HCT116 (cell line): ENCODE data around the gene TTC19. TPM values are rescaled to one million over a fixed set of nuclear protein-coding genes. Genes with fewer than 3 reads are reported as not detected.

ENCODE experiments used
- ATAC-seq: fragments of 200-7000 bp; cut with Tn5 transposase; 2 replicates; pipeline ENCODE4 v1.9.1; 2020; ENCODE audit warnings: mild to moderate bottlenecking, moderate library complexity
- BruUV-seq: library from RNA; stranded (reverse); fragments of 400-500 nt; replicated peaks from 2 replicates; lab custom pipeline; 2021; lab: Mats Ljungman, UMichigan
- CTCF ChIA-PET: fragments of 300-600 bp; sonication (Branson Sonifier 250); formaldehyde crosslinking; loops from one replicate; lab custom pipeline; 2021; ENCODE audit warnings: antibody characterized with exemption; lab: Charles Lee
- POLR2A ChIA-PET: fragments of 300-600, 350-600 bp; sonication (Branson Sonifier 250); formaldehyde crosslinking; loops from one replicate; lab custom pipeline; 2021; ENCODE audit warnings: antibody characterized with exemption; lab: Charles Lee
- RAD21 ChIA-PET, 2 experiments: fragments of 300-600 bp; sonication (Branson Sonifier 250); formaldehyde crosslinking; loops; one replicate each; lab custom pipeline; 2023; ENCODE audit warnings: low total read pairs in 2 of 2; ENCODE audit not compliant: uncharacterized antibody in 2 of 2, unreplicated experiment in 2 of 2, low non-redundant PET in 1 of 2; lab: Charles Lee
- DNase-seq: peaks from one replicate; pipeline ENCODE4 v3.0.0-alpha.2; 2010; ENCODE audit warnings: low read depth, low spot score
- H2AFZ ChIP-seq: fragments of 200-600 bp; shearing (Covaris generic), sonication (generic); 2 replicates; pipeline ENCODE4 v1.6.1; 2017; ENCODE audit warnings: low read depth, mixed run types, mixed read lengths, antibody characterized with exemption, low read length; ENCODE audit not compliant: poor library complexity, severe bottlenecking
- H3K27ac ChIP-seq: 2 replicates; pipeline ENCODE4 v1.5.1; 2012; ENCODE audit warnings: low read depth, low read length
- H3K27me3 ChIP-seq: fragments of 200-600 bp; sonication (generic); 2 replicates; pipeline ENCODE4 v1.6.1; 2016; ENCODE audit warnings: mixed run types, low read length, mixed read lengths; ENCODE audit not compliant: insufficient read depth
- H3K36me3 ChIP-seq, 2 experiments: fragments of 200-500 bp in 1 of 2; fragments of 200-600 bp in 1 of 2; sonication (Bioruptor generic) in 1 of 2; sonication (generic) in 1 of 2; 2 replicates each; pipeline versions ENCODE4 v1.5.1 to v1.6.1; 2014 to 2016; ENCODE audit warnings: low read length in 2 of 2, inconsistent platforms in 1 of 2, mixed read lengths in 1 of 2, mixed run types in 1 of 2; ENCODE audit not compliant: insufficient read depth in 2 of 2, control insufficient read depth in 1 of 2
- H3K4me1 ChIP-seq, 2 experiments: fragments of 200-600 bp in 1 of 2; sonication (generic) in 1 of 2; 2 replicates each; pipeline versions ENCODE4 v1.5.1 to v1.6.1; 2012 to 2017; ENCODE audit warnings: low read length in 2 of 2, inconsistent platforms in 1 of 2, mild to moderate bottlenecking in 1 of 2, mixed read lengths in 1 of 2, mixed run types in 1 of 2, moderate library complexity in 1 of 2; ENCODE audit not compliant: insufficient read depth in 2 of 2, control insufficient read depth in 1 of 2
- H3K4me2 ChIP-seq: fragments of 200-600 bp; sonication (generic); 2 replicates; pipeline ENCODE4 v1.6.1; 2017; ENCODE audit warnings: mixed run types, low read length, mixed read lengths
- H3K4me3 ChIP-seq, 2 experiments: fragments of 200-600 bp in 1 of 2; sonication (generic) in 1 of 2; replicated peaks in 1 of 2; 2 replicates each; pipeline ENCODE4 v1.5.1; 2011 to 2016; ENCODE audit warnings: low read length in 2 of 2, control low read depth in 1 of 2, low read depth in 1 of 2, mild to moderate bottlenecking in 1 of 2, mixed read lengths in 1 of 2, mixed run types in 1 of 2
- H3K79me2 ChIP-seq: fragments of 200-600 bp; sonication (generic); 2 replicates; pipeline ENCODE4 v1.6.1; 2017; ENCODE audit warnings: mild to moderate bottlenecking, mixed run types, low read length, moderate library complexity, mixed read lengths; ENCODE audit not compliant: insufficient read depth
- H3K9ac ChIP-seq: fragments of 200-600 bp; sonication (generic); 2 replicates; pipeline ENCODE4 v1.6.1; 2016; ENCODE audit warnings: low read length, mixed read lengths
- H3K9me2 ChIP-seq: fragments of 200-600 bp; sonication (generic), shearing (Covaris generic); 2 replicates; pipeline ENCODE4 v1.6.1; 2017; ENCODE audit warnings: mixed run types, mild to moderate bottlenecking, moderate library complexity; ENCODE audit not compliant: insufficient read depth
- H3K9me3 ChIP-seq, 2 experiments: fragments of 200-500 bp in 1 of 2; fragments of 200-600 bp in 1 of 2; sonication (Bioruptor generic) in 1 of 2; sonication (generic) in 1 of 2; 2 replicates each; pipeline ENCODE4 v1.6.1; 2014 to 2017; ENCODE audit warnings: low read length in 2 of 2, mixed read lengths in 2 of 2, inconsistent platforms in 1 of 2, low read depth in 1 of 2, mild to moderate bottlenecking in 1 of 2, mixed run types in 1 of 2, moderate library complexity in 1 of 2; ENCODE audit not compliant: control insufficient read depth in 1 of 2, insufficient read depth in 1 of 2
- H4K20me1 ChIP-seq: fragments of 200-600 bp; sonication (generic), shearing (Covaris generic); 2 replicates; pipeline ENCODE4 v1.6.1; 2017; ENCODE audit warnings: mixed run types, mild to moderate bottlenecking, moderate library complexity; ENCODE audit not compliant: insufficient read depth
- CBX3 ChIP-seq: IDR thresholded peaks from 2 replicates; pipeline ENCODE4 v1.6.1; 2012; ENCODE audit warnings: low read depth
- FOSL1 ChIP-seq: IDR thresholded peaks from 2 replicates; pipeline ENCODE4 v1.6.1; 2012; ENCODE audit warnings: low read depth
- RAD21 ChIP-seq: IDR thresholded peaks from 2 replicates; pipeline ENCODE4 v1.6.1; 2012; ENCODE audit warnings: low read depth, mild to moderate bottlenecking
- intact Hi-C: fragments of 100-400 bp; cut with micrococcal nuclease; formaldehyde crosslinking; loops from 2 replicates; pipeline ENCODE4 v1.10.0; 2022
- total RNA-seq: library from RNA; stranded (reverse); gene quantifications from one replicate; pipeline ENCODE4 v1.2.1, GENCODE V29; 2021; ENCODE audit not compliant: unreplicated experiment
- TF ChIP-seq, protein P1 (sequence below): IDR thresholded peaks from 2 replicates; pipeline ENCODE4 v1.6.1; 2011; ENCODE audit warnings: mild to moderate bottlenecking, low read length, moderate library complexity; ENCODE audit not compliant: insufficient replicate concordance; ENCODE audit errors: extremely low read depth
- TF ChIP-seq, protein P2 (sequence below), 3 experiments: fragments of 200-600 bp in 1 of 3; sonication (generic) in 1 of 3; IDR thresholded peaks in 2 of 3; conservative IDR thresholded peaks in 1 of 3; 2 replicates each; pipeline ENCODE4 v1.5.1; 2012 to 2017; ENCODE audit warnings: low read depth in 2 of 3, low read length in 2 of 3, antibody characterized with exemption in 1 of 3, borderline replicate concordance in 1 of 3, control low read depth in 1 of 3, mild to moderate bottlenecking in 1 of 3, mixed read lengths in 1 of 3, mixed run types in 1 of 3, moderate library complexity in 1 of 3; ENCODE audit not compliant: insufficient read depth in 1 of 3

Gene TTC19
- total RNA-seq, 1 experiment from 2014 or later: 61.3 TPM

DNA sequence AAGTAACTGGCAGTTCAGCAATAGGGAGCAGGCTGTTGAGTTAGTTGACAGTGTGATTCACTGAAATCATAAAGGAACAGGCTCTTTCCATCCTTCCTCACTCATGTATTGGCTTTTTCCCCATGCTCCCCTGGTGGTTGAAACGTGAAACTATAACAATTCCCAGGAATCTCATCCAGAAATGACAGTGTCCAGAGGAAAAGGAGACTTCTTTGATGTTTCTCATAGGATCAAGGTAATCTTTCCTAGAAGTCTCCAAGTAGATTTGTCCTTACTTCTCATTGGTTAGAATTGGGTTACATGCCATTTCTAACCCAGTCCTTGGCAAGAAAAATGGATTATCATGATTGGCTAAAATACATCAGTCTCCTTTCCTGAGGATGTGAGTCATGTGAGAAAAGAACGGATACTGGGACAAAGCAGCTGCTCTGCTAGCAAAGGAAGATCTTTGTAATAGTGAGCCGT, 14.4 kb downstream of the TTC19 start:
- ATAC-seq (peak; percentile 87), DNase-seq (peak; percentile 36)
- ChIA-PET RAD21 (no interaction called here), CTCF (no interaction called here), POLR2A (interaction anchor here (1.0 kb wide), 1 partner anchor 14 kb away, joined by 4 read pairs; the partner anchor contains the start of genes TTC19 and ZSWIM7)
- no TSS peak for BruUV-seq
- no peak overlapping the region for H3K9ac ChIP-seq
- H4K20me1 ChIP-seq: peaks cover 34% of the 10 kb centered on the region
- TF ChIP-seq RAD21: peak; percentile 33; the same call in 1 of the 2 replicates
- TF ChIP-seq, protein P1, sequence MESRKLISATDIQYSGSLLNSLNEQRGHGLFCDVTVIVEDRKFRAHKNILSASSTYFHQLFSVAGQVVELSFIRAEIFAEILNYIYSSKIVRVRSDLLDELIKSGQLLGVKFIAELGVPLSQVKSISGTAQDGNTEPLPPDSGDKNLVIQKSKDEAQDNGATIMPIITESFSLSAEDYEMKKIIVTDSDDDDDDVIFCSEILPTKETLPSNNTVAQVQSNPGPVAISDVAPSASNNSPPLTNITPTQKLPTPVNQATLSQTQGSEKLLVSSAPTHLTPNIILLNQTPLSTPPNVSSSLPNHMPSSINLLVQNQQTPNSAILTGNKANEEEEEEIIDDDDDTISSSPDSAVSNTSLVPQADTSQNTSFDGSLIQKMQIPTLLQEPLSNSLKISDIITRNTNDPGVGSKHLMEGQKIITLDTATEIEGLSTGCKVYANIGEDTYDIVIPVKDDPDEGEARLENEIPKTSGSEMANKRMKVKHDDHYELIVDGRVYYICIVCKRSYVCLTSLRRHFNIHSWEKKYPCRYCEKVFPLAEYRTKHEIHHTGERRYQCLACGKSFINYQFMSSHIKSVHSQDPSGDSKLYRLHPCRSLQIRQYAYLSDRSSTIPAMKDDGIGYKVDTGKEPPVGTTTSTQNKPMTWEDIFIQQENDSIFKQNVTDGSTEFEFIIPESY: no peak
- TF ChIP-seq FOSL1: no peak
- TF ChIP-seq, protein P2, sequence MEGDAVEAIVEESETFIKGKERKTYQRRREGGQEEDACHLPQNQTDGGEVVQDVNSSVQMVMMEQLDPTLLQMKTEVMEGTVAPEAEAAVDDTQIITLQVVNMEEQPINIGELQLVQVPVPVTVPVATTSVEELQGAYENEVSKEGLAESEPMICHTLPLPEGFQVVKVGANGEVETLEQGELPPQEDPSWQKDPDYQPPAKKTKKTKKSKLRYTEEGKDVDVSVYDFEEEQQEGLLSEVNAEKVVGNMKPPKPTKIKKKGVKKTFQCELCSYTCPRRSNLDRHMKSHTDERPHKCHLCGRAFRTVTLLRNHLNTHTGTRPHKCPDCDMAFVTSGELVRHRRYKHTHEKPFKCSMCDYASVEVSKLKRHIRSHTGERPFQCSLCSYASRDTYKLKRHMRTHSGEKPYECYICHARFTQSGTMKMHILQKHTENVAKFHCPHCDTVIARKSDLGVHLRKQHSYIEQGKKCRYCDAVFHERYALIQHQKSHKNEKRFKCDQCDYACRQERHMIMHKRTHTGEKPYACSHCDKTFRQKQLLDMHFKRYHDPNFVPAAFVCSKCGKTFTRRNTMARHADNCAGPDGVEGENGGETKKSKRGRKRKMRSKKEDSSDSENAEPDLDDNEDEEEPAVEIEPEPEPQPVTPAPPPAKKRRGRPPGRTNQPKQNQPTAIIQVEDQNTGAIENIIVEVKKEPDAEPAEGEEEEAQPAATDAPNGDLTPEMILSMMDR (IDR thresholded peaks at IDR 0.05 in 2 of 3, conservative IDR thresholded peaks at IDR 0.05 in 1 of 3; ENCODE audit: borderline replicate concordance in 1 of 3, insufficient read depth in 1 of 3, low read depth in 2 of 3, low read length in 2 of 3): peak in 2 of 3 experiments; percentile 67 to 69; a peak in 4 of 6 replicates
- peak; percentile 29; the same call in 1 of the 2 replicates for TF ChIP-seq CBX3
- no peaks in the 10 kb centered on the region for H3K27me3 ChIP-seq
- H3K4me3 ChIP-seq: no peak overlapping the region
- no peak overlapping the region for H3K4me2 ChIP-seq
- H3K79me2 ChIP-seq: peaks cover 95% of the 10 kb centered on the region
- H3K27ac ChIP-seq: no peak overlapping the region
- H3K36me3 ChIP-seq: peaks cover 48 to 49% of the 10 kb centered on the region in 2 experiments
- peaks cover 0 to 3% of the 10 kb centered on the region in 2 experiments; a peak in 1 of 4 replicates for H3K4me1 ChIP-seq
- intact Hi-C loops: no loop called here
- H3K9me3 ChIP-seq: no peaks in the 10 kb centered on the region
- no peaks in the 10 kb centered on the region for H3K9me2 ChIP-seq
- H2AFZ ChIP-seq: no peak overlapping the region
